ENCODE results near the gene TH.

TH gene

DNA sequence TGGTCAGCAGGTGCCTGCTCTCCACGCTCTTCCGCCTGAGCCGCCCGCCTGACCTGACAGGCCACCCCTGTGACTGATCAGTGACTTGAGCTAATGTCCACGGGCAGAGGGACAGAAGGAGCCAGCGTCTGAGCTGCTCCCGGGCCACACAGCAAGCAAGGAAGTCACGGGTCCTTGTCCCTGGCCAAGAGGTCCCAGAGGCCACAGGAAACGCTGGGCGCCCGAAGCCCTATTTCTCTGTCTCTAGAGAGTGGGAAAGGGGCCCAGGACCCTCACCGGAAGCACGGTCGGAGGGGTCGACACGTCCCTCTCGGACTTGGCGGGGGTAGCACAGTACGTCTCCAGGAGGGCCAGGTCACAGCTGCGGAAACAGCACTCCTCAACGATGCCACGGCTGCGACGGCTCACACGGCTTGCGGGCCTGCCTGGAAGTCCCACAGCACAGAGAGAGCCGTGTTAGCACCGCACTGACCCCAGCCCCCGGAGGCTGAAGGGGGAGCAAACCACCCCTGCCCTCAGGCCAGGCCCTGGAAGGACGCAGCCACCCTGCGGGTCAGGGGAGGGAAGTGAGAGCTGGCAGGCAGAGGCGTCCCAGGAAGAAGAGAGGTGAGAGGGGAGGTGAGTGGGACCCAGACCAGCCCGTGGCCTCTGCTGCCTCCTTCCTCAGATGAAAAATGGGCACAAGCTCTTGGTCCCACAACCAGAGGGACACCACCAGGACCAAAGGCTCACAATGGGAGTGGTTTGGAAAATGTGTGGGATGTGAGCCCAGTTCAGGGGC lies 38.2 kb downstream of the TH start:
- H3K4me1 ChIP-seq (ENCODE audit: insufficient read depth, low read length) = peaks cover 10% of the 10 kb centered on the region
- H2AFZ ChIP-seq (ENCODE audit: low read depth, low read length) = no peak overlapping the region
- H3K4me3 ChIP-seq (ENCODE audit: low read length) = no peak overlapping the region
- H3K36me3 ChIP-seq (ENCODE audit: insufficient read depth, low read length) = no peaks in the 10 kb centered on the region
- peaks cover 44% of the 10 kb centered on the region for H3K27me3 ChIP-seq (ENCODE audit: insufficient read depth, low read length)
- H3K9me3 ChIP-seq (ENCODE audit: low read length) = no peaks in the 10 kb centered on the region

DNA sequence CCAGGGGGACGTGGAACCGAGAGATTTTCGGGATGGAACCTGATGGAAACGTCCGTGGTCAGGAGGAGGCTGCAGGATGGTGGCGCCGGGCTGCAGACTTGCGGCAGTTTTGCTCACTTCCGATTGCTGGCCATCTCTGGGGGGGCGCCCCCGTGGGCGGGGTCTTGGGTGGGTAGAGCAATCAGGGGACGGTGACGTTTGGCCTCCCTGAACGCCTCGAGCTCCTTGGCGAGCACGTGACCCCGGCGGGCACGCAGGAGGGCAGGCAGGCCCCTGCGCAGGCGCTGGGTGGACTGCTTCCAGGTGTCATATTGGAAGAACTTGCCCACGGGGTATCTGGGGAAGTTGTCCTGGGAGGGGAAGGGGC lies 38.8 kb downstream of the TH start:
- Histone ChIP-seq H3K4me3 (ENCODE audit: low read length) (no peak overlapping the region), H3K4me1 (ENCODE audit: insufficient read depth, low read length) (peaks cover 10% of the 10 kb centered on the region), H3K27me3 (ENCODE audit: insufficient read depth, low read length) (peaks cover 39% of the 10 kb centered on the region), H3K36me3 (ENCODE audit: insufficient read depth, low read length) (no peaks in the 10 kb centered on the region), H3K9me3 (ENCODE audit: low read length) (no peaks in the 10 kb centered on the region), H2AFZ (ENCODE audit: low read depth, low read length) (no peak overlapping the region)

DNA sequence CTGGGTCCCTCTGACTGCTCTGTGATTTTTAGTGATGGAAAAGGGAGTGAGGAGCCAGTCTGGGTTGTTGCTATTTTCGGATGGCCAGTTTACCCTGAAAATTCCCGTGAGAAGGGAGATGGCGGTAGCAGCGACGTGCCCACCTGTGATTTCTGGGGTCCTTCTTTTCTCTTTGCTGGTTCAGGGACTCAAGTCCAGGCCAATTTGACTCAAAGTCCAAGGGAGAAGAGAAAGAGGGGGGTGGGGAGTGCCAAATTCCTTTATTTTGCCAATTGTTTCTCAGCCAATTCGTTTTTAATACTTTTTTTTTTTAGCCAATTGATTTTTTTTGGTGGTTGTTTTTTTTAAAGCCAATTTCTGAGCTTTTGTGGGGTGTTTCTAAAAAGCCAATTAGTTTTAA lies 39.4 kb downstream of the TH start:
- Histone ChIP-seq H3K4me1 (ENCODE audit: insufficient read depth, low read length) (peaks cover 4% of the 10 kb centered on the region), H2AFZ (ENCODE audit: low read depth, low read length) (no peak overlapping the region), H3K36me3 (ENCODE audit: insufficient read depth, low read length) (no peaks in the 10 kb centered on the region), H3K27me3 (ENCODE audit: insufficient read depth, low read length) (peaks cover 34% of the 10 kb centered on the region), H3K9me3 (ENCODE audit: low read length) (no peaks in the 10 kb centered on the region), H3K4me3 (ENCODE audit: low read length) (no peak overlapping the region)

DNA sequence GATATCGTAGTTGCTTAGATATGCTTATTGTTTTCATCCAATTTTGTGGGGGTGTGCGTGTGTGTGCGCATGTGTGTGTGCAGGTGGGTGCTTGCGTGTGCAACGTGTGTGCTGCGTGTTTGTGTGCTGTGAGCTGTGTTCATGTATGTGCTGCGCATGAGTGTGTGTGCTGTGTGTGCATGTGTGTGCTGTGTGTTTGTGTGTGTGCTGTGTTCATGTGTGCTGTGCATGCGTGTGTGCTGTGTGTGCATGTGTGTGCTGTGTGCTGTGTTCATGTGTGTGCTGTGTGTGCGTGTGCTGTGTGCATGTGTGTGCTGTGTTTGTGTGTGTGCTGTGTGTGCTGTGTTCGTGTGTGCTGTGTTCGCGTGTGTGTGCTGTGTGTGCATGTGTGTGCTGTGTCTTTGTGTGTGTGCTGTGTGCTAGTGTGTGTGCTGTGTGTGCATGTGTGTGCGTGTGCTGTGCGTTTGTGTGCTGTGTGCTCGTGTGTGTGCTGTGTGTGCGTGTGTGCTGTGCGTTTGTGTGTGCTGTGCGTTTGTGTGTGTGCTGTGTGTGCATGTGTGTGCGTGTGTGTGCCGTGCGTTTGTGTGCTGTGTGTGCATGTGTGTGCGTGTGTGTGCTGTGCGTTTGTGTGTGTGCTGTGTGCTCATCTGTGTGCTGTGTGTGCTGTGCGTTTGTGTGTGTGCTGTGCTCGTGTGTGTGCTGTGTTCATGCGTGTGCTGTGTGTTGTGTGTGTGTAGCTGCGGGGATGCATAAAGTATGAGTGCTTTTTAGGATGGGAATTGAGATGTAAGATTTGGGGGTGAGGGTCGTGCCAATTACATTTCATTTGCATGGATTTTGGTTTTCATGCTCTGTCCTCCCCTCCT lies 40.0 kb downstream of the TH start:
- peaks cover 28% of the 10 kb centered on the region for H3K27me3 ChIP-seq (ENCODE audit: insufficient read depth, low read length)
- H3K36me3 ChIP-seq (ENCODE audit: insufficient read depth, low read length) = no peaks in the 10 kb centered on the region
- H2AFZ ChIP-seq (ENCODE audit: low read depth, low read length) = no peak overlapping the region
- peaks cover 2% of the 10 kb centered on the region for H3K4me1 ChIP-seq (ENCODE audit: insufficient read depth, low read length)
- H3K4me3 ChIP-seq (ENCODE audit: low read length) = no peak overlapping the region
- no peaks in the 10 kb centered on the region for H3K9me3 ChIP-seq (ENCODE audit: low read length)

DNA sequence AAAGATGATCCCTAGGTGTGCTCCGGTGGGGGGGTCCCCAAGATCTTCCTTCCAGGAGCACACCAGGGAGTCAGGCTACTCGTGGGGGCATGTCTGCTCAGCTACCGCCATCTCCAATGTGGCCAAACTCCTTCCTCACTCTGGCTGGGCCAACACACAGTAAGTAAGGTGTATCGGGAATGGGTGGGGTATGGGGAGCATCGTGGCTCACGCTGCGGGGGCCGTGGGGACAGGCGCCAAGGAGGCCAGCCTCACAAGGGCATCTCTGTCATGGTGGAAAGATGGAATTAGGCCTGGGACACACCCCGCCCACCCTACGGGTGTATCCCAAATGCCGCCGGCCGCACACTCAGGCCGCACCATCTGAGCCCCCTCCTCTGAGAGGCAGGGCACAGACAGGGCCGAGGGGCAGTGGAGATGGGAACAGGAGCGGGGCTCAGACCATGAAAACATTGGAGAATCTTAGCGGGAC lies 40.7 kb downstream of the TH start:
- H3K4me1 ChIP-seq (ENCODE audit: insufficient read depth, low read length) = no peaks in the 10 kb centered on the region
- no peak overlapping the region for H2AFZ ChIP-seq (ENCODE audit: low read depth, low read length)
- peaks cover 21% of the 10 kb centered on the region for H3K27me3 ChIP-seq (ENCODE audit: insufficient read depth, low read length)
- no peak overlapping the region for H3K4me3 ChIP-seq (ENCODE audit: low read length)
- H3K36me3 ChIP-seq (ENCODE audit: insufficient read depth, low read length) = no peaks in the 10 kb centered on the region
- no peaks in the 10 kb centered on the region for H3K9me3 ChIP-seq (ENCODE audit: low read length)

DNA sequence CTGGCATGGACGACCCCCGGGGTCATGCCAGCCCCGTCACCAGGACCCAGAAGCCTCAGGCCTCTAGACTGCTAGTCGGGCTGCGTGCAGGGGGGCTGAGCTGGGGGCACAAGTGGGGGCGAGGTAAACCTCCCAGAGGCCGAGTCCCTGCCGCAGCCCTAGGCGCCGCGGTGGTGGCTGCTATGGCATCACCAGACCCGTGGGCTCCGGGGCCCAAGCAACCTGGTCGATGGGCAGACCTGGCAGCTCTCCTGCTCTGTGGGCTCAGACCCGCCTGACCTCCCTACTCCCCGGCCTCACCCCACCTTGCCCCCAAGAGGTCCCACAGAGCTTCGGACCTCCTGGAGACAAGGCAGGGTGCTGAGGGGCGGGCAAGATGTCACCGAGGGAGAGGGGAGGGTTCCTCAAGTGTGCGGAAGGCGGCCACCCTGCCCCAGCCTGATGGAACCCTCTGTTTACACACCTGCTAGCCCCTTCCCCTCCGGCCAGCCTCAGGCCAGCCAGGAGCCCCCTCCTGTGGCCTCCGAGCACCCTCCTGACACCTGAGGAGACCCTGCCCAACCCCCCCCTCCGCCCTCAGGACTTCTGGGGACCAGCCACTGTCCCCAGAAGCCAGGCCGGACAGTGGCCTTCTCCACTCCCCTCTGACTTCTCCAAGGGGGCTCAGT lies 41.8 kb downstream of the TH start:
- no peaks in the 10 kb centered on the region for H3K9me3 ChIP-seq (ENCODE audit: low read length)
- H3K36me3 ChIP-seq (ENCODE audit: insufficient read depth, low read length) = no peaks in the 10 kb centered on the region
- H2AFZ ChIP-seq (ENCODE audit: low read depth, low read length) = no peak overlapping the region
- H3K27me3 ChIP-seq (ENCODE audit: insufficient read depth, low read length) = peaks cover 11% of the 10 kb centered on the region
- H3K4me3 ChIP-seq (ENCODE audit: low read length) = no peak overlapping the region
- H3K4me1 ChIP-seq (ENCODE audit: insufficient read depth, low read length) = no peaks in the 10 kb centered on the region

DNA sequence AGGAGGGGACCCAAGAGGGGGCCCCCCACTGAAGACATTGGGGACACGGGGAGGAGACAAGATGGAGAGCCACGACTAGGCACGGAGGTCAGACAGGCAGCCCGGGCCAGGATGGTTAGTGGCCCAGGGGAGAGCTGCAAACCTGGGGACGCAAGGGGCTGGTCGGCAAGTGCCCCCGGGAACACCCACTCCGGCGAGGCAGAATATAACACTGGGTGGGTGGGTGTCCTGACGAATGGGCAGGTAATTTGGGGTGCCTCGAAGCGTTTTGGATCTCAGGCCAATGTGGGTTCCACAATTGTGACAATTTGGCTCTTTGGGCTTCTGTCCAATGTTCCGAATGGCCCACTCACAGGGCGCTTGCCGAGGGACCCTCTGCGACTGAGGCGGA lies 42.3 kb downstream of the TH start:
- Histone ChIP-seq H2AFZ (ENCODE audit: low read depth, low read length) (no peak overlapping the region), H3K4me1 (ENCODE audit: insufficient read depth, low read length) (no peaks in the 10 kb centered on the region), H3K36me3 (ENCODE audit: insufficient read depth, low read length) (no peaks in the 10 kb centered on the region), H3K27me3 (ENCODE audit: insufficient read depth, low read length) (peaks cover 7% of the 10 kb centered on the region), H3K9me3 (ENCODE audit: low read length) (no peaks in the 10 kb centered on the region), H3K4me3 (ENCODE audit: low read length) (no peak overlapping the region)

DNA sequence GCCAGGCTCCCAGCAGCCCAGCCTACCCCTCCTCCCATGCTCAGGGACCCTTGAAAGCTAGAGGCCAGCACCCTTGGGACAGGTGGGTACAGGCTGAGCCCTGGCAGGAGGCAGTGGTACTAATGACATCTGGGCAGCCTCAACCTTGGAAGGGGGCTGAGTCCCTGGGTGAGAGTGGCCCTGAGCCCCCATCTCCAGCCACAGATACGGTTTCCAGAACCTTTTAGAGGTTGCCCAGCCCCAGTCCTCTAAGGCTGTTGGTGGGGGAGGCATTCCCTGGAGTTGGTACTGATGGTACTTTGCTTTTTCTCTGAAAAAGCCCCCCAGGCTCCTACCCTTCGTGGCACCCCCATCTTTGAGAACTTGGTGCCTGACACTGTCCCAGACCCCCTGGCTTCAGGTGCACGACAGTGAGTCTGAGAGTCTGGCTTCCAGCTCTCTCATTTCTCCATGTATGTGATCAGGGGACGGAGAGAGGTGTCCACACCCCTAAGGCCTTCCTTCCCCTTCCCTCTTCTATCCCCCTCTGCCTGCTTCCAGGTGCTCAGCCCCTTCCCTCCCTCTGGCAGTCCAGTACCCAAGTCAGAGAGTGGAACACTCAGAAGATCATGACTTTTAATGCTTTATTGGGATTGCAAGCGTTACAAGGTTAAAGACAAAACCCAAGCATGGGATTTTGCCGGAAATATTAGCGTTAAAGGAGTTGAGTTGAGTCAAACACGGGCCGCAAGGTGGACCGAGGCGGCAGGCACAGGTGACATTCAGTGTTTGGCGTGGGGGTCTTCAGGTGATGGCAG lies 42.9 kb downstream of the TH start:
- Histone ChIP-seq H3K9me3 (ENCODE audit: low read length) (no peaks in the 10 kb centered on the region), H3K4me1 (ENCODE audit: insufficient read depth, low read length) (no peaks in the 10 kb centered on the region), H3K4me3 (ENCODE audit: low read length) (no peak overlapping the region), H3K27me3 (ENCODE audit: insufficient read depth, low read length) (peaks cover 7% of the 10 kb centered on the region), H3K36me3 (ENCODE audit: insufficient read depth, low read length) (no peaks in the 10 kb centered on the region), H2AFZ (ENCODE audit: low read depth, low read length) (no peak overlapping the region)

DNA sequence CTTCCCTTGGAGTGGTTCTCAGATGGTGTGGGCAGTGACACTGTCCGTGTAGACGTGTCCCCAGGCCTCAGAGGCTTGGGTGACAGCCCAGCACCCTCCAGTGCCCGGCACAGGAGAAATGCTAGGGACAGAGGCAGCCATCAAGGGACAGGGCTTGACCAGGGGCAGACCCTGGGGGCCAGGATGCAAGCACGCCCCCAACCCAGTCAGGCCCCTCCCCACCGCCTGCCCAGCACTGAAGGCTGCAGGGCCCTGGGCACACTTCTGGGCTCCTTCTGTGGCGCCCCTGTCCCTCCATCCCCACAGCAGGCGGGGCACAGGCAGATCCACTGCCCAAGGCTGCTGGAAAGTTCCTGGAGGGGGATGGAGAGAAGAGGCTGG lies 43.5 kb downstream of the TH start:
- Histone ChIP-seq H3K9me3 (ENCODE audit: low read length) (no peaks in the 10 kb centered on the region), H3K4me3 (ENCODE audit: low read length) (no peak overlapping the region), H2AFZ (ENCODE audit: low read depth, low read length) (no peak overlapping the region), H3K36me3 (ENCODE audit: insufficient read depth, low read length) (no peaks in the 10 kb centered on the region), H3K27me3 (ENCODE audit: insufficient read depth, low read length) (peaks cover 3% of the 10 kb centered on the region), H3K4me1 (ENCODE audit: insufficient read depth, low read length) (no peaks in the 10 kb centered on the region)

DNA sequence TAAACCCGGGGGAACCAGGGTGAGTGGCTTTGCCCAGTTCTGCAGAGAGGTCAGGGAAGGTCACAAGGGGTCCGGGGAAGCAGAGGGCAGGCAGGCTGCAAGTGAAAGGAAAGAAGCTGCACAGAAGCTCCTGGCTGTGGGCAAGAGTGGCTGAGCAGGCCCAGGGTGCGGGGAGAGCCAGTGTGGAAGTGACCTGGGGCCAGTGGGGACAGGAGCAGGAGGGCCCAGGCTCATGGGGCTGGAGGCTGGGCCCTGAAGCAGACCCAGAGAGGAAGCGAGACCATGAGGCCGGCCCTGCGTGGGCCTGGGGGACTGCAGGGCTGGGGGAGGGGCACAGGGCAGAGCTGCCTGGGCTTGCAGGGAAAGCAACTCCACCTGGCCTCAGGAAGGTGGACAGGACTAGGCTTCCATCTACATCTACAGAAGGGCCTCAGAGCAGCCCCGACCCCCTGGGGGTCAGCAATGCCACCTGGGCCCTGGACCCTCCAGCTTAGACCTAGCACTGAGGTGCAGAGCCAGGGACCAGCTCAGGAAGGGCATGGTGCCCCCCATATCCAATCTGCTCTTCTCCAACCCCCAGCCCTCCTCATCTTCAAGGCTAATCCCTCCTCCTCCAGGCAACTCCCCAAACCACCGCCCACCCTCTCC lies 44.0 kb downstream of the TH start:
- Histone ChIP-seq H3K4me1 (ENCODE audit: insufficient read depth, low read length) (no peaks in the 10 kb centered on the region), H3K27me3 (ENCODE audit: insufficient read depth, low read length) (no peaks in the 10 kb centered on the region), H2AFZ (ENCODE audit: low read depth, low read length) (no peak overlapping the region), H3K4me3 (ENCODE audit: low read length) (no peak overlapping the region), H3K36me3 (ENCODE audit: insufficient read depth, low read length) (no peaks in the 10 kb centered on the region), H3K9me3 (ENCODE audit: low read length) (no peaks in the 10 kb centered on the region)

DNA sequence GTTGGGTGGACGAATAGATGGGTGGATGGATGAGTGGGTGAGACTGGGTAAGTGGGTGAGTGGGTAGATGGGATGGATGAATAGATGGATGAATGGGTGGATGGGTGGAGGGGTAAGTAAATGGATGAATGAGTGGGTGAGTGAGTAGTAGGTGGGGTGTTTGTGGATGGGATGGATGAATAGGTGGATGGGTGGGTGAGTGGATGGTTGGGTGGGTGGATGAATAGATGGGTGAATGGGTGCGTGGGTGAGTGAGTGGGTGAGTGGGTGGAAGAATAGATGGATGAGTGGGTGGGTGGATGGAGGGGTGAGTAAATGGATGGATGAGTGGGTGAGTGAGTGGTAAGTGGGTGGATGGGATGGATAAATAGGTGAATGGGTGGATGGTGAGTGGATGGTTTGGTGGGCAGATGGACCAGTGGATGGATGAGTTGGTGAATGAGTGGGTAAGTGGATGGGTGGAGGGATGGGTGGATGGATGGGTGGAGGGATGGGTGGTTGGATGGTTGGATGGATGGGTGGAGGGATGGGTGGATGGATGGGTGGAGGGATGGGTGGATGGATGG lies 45.0 kb downstream of the TH start:
- Histone ChIP-seq H3K4me3 (ENCODE audit: low read length) (no peak overlapping the region), H3K27me3 (ENCODE audit: insufficient read depth, low read length) (peaks cover 5% of the 10 kb centered on the region), H2AFZ (ENCODE audit: low read depth, low read length) (no peak overlapping the region), H3K36me3 (ENCODE audit: insufficient read depth, low read length) (no peaks in the 10 kb centered on the region), H3K9me3 (ENCODE audit: low read length) (no peaks in the 10 kb centered on the region), H3K4me1 (ENCODE audit: insufficient read depth, low read length) (no peaks in the 10 kb centered on the region)

Measured in neuron (in vitro differentiated cells).